LNCAP (cell line): ENCODE data around the gene EDARADD.

Experiments used
- TF ChIP-seq, protein P1 (sequence below): fragments of 450-650 bp; IDR thresholded peaks from 2 replicates; pipeline ENCODE4 v1.5.1; 2017; ENCODE audit warnings: mild to moderate bottlenecking

Gene EDARADD

DNA sequence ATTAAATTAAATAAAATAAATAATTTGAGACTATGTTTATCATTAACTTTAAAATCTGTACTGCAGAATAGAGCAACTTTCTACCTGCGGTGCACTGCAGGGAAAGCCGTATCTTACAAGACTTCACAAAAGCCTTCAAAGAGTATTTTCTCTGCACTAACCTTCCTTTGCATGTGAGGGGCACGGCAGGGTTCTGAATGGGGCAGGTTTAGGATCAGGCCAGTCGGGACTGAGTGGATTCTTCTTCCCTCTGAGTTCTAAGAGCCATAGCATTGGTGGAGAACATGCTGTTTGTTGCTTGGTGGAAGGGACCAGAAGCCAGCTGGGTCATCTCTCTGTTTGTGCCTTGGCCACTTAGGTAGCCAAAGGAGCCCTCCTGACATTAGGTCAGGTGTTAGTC, 74.5 kb downstream of the EDARADD start:
- TF ChIP-seq, protein P1, sequence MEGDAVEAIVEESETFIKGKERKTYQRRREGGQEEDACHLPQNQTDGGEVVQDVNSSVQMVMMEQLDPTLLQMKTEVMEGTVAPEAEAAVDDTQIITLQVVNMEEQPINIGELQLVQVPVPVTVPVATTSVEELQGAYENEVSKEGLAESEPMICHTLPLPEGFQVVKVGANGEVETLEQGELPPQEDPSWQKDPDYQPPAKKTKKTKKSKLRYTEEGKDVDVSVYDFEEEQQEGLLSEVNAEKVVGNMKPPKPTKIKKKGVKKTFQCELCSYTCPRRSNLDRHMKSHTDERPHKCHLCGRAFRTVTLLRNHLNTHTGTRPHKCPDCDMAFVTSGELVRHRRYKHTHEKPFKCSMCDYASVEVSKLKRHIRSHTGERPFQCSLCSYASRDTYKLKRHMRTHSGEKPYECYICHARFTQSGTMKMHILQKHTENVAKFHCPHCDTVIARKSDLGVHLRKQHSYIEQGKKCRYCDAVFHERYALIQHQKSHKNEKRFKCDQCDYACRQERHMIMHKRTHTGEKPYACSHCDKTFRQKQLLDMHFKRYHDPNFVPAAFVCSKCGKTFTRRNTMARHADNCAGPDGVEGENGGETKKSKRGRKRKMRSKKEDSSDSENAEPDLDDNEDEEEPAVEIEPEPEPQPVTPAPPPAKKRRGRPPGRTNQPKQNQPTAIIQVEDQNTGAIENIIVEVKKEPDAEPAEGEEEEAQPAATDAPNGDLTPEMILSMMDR = no peak

GRCh38 chr1:236469466-236469865, 75.4 kb downstream of the EDARADD start:
- TF ChIP-seq, protein P1 = no peak

- TF ChIP-seq, protein P1 = no peak
These were observed 77.0 kb downstream of the EDARADD start for GRCh38 chr1:236471096-236471495.

- TF ChIP-seq, protein P1 = no peak
These were observed 77.6 kb downstream of the EDARADD start for GRCh38 chr1:236471653-236472052.

DNA sequence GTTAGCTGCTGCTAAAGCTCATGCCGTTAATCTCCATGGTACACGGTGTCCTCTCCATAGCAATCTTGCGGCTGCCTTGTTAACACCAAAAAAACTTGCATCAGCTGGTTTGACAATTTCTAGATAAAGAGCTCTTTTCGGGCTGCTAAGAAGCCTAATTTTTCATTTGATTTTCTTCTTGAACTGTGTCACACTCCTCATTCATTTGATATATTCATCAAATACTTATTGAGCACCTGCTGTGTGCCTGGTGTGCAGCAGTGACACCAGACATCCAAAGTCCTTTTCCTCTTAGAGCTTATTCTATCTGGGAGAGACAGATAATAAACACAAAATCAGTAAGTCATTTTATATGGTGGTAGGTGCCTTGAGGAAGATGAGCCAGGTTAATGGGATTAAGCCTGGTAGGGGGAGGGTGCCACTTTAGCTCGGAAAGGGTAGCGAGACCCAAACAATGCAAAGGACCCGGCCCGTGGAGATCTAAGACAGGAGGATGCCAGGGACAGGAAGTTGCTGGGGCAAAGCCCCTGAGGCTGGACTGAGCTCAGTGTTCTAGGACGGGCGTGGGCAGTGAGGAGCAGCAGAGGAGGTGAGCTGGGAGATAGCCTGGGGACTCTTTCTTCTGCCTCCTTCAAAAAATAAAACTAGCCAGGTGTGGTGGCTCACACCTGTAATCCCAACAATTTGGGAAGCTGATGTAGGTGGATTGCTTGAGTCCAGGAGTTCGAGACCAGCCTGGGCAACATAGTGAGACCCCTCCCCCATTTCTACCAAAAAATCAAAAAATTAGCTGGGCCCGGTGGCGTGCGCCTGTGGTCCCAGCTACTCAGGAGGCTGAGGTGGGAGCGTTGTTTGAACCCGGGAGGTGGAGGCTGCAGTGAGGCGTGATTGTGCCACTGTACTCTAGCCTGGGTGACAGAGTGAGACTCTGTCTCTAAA, 79.0 kb downstream of the EDARADD start:
- TF ChIP-seq, protein P1 = no peak

DNA sequence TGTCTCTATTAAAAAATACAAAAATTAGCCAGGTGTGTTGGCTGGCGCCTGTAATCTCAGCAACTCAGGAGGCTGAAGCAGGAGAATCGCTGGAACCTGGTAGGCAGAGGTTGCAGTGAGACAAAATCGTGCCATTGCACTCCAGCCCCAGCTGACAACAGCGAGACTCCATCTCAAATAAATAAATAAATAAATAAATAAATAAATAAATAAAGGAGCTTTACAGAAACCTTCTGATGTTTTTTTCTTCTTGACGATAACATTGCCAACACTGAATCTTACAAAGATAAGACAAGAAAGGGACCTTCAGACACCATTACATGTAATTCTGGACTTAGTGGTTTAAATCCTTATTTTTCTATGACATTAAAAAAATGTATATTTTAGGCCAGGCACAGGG, 81.9 kb downstream of the EDARADD start:
- TF ChIP-seq, protein P1 = no peak

DNA sequence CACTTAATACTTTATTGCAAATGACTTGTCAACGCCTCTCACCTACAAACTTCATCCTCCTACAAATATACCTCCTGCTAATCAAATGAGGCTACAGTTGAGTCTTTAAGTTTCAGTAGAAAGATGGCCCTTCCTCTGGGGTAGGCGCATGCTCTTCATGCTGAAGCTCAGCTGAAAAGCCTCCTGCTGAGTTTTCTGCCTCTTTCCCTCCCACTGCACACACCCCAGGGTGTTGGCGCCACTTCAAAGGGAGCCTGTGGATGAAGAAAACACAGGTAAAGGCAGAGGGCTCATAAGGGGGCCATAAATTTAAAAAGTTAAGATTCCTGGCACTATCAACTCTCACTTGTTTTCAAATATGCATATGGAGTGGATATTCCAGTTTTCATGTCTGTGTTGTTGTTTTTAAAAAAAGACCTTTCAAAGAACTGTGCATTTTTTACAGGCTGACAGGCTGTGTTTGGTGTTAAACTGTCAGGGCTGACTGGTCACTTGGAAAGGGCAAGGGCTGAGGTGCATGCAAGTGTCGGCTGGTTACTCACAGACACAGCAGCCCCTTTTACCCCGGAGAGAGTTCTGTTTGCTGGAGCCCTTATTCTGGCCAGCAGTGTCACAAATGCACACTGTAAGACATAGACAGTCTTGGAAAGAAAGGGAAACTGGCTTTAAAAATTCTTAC, 86.8 kb downstream of the EDARADD start:
- TF ChIP-seq, protein P1 = no peak
